ENCODE results near the gene CDH24.
"Not testable (repeated sequence)": the region's sequence is repeated elsewhere in the genome, so short reads cannot be mapped to it uniquely, and the experiment has no call there.

CDH24 gene

GRCh38 chr14:23013749-23014054 is 43.6 kb downstream of the CDH24 start:
- not testable (repeated sequence) for H3K4me1 ChIP-seq (ENCODE audit: control insufficient read depth, insufficient read depth, low read length); H3K27ac ChIP-seq (ENCODE audit: low read length); H3K9me3 ChIP-seq (ENCODE audit: control insufficient read depth in 2 of 2, low read length in 2 of 2)

GRCh38 chr14:23013054-23013748 is 44.1 kb downstream of the CDH24 start:
- no peak overlapping the region for H3K4me3 ChIP-seq (ENCODE audit: low read length in 2 of 2)
- no peaks in the 10 kb centered on the region for H3K36me3 ChIP-seq (ENCODE audit: control insufficient read depth in 2 of 2, insufficient read depth in 2 of 2, low read length in 2 of 2)
- H3K9me3 ChIP-seq (ENCODE audit: control insufficient read depth in 2 of 2, low read length in 2 of 2) = no peaks in the 10 kb centered on the region
- H3K9ac ChIP-seq (ENCODE audit: low read length in 2 of 2) = no peak overlapping the region
- no peaks in the 10 kb centered on the region for H3K4me1 ChIP-seq (ENCODE audit: control insufficient read depth, insufficient read depth, low read length)
- no peaks in the 10 kb centered on the region for H3K27me3 ChIP-seq (ENCODE audit: control insufficient read depth in 1 of 2, insufficient read depth in 2 of 2, low read length in 2 of 2)
- no peak overlapping the region for H3K27ac ChIP-seq (ENCODE audit: low read length)

More at GRCh38 chr14:23013749-23014054, 43.6 kb downstream of the CDH24 start:
- not testable (repeated sequence) for H3K4me3 ChIP-seq (ENCODE audit: low read length in 2 of 2); H3K27me3 ChIP-seq (ENCODE audit: control insufficient read depth in 1 of 2, insufficient read depth in 2 of 2, low read length in 2 of 2); H3K36me3 ChIP-seq (ENCODE audit: control insufficient read depth in 2 of 2, insufficient read depth in 2 of 2, low read length in 2 of 2); H3K9ac ChIP-seq (ENCODE audit: low read length in 2 of 2)

- Histone ChIP-seq H3K9me3 (ENCODE audit: control insufficient read depth in 2 of 2, low read length in 2 of 2) (no peaks in the 10 kb centered on the region), H3K27me3 (ENCODE audit: control insufficient read depth in 1 of 2, insufficient read depth in 2 of 2, low read length in 2 of 2) (no peaks in the 10 kb centered on the region), H3K27ac (ENCODE audit: low read length) (peak within 1 kb of the TSS; percentile 80), H3K36me3 (ENCODE audit: control insufficient read depth in 2 of 2, insufficient read depth in 2 of 2, low read length in 2 of 2) (no peaks in the 10 kb centered on the region), H3K4me1 (ENCODE audit: control insufficient read depth, insufficient read depth, low read length) (peaks cover 8% of the 10 kb centered on the region), H3K4me3 (ENCODE audit: low read length in 2 of 2) (peak within 1 kb of the TSS; percentile 77 to 83), H3K9ac (ENCODE audit: low read length in 2 of 2) (peak within 1 kb of the TSS; percentile 66 to 79)
These were observed 47.2 kb downstream of the CDH24 start, which contains the start of gene C14orf93 for GRCh38 chr14:23009939-23010726. C14orf93 (minus strand) TSS chr14:23010143; CDS start chr14:22999023, 11,120 bp downstream.

- Histone ChIP-seq H3K9me3 (ENCODE audit: control insufficient read depth in 2 of 2, low read length in 2 of 2) (no peaks in the 10 kb centered on the region), H3K36me3 (ENCODE audit: control insufficient read depth in 2 of 2, insufficient read depth in 2 of 2, low read length in 2 of 2) (no peaks in the 10 kb centered on the region), H3K4me3 (ENCODE audit: low read length in 2 of 2) (peak overlapping the region; percentile 77 to 83), H3K27me3 (ENCODE audit: control insufficient read depth in 1 of 2, insufficient read depth in 2 of 2, low read length in 2 of 2) (no peaks in the 10 kb centered on the region), H3K27ac (ENCODE audit: low read length) (no peak overlapping the region), H3K4me1 (ENCODE audit: control insufficient read depth, insufficient read depth, low read length) (peaks cover 8% of the 10 kb centered on the region), H3K9ac (ENCODE audit: low read length in 2 of 2) (peak overlapping the region in 1 of 2 donors; percentile 79)
These were observed 47.8 kb downstream of the CDH24 start for GRCh38 chr14:23009483-23009938.

GRCh38 chr14:23008831-23009230 is 48.5 kb downstream of the CDH24 start:
- Histone ChIP-seq H3K27ac (ENCODE audit: low read length) (no peak overlapping the region), H3K9ac (ENCODE audit: low read length in 2 of 2) (no peak overlapping the region), H3K27me3 (ENCODE audit: control insufficient read depth in 1 of 2, insufficient read depth in 2 of 2, low read length in 2 of 2) (no peaks in the 10 kb centered on the region), H3K9me3 (ENCODE audit: control insufficient read depth in 2 of 2, low read length in 2 of 2) (no peaks in the 10 kb centered on the region), H3K4me3 (ENCODE audit: low read length in 2 of 2) (no peak overlapping the region), H3K4me1 (ENCODE audit: control insufficient read depth, insufficient read depth, low read length) (peaks cover 8% of the 10 kb centered on the region), H3K36me3 (ENCODE audit: control insufficient read depth in 2 of 2, insufficient read depth in 2 of 2, low read length in 2 of 2) (no peaks in the 10 kb centered on the region)

- Histone ChIP-seq H3K27me3 (ENCODE audit: control insufficient read depth in 1 of 2, insufficient read depth in 2 of 2, low read length in 2 of 2) (no peaks in the 10 kb centered on the region), H3K4me3 (ENCODE audit: low read length in 2 of 2) (peak overlapping the region; percentile 88 to 89), H3K4me1 (ENCODE audit: control insufficient read depth, insufficient read depth, low read length) (peaks cover 8% of the 10 kb centered on the region), H3K36me3 (ENCODE audit: control insufficient read depth in 2 of 2, insufficient read depth in 2 of 2, low read length in 2 of 2) (no peaks in the 10 kb centered on the region), H3K9ac (ENCODE audit: low read length in 2 of 2) (peak overlapping the region; percentile 92 to 95), H3K9me3 (ENCODE audit: control insufficient read depth in 2 of 2, low read length in 2 of 2) (no peaks in the 10 kb centered on the region), H3K27ac (ENCODE audit: low read length) (peak overlapping the region; percentile 94)
These were observed 50.5 kb downstream of the CDH24 start for GRCh38 chr14:23006544-23007419.

GRCh38 chr14:23006188-23006534 is 51.2 kb downstream of the CDH24 start:
- no peaks in the 10 kb centered on the region for H3K36me3 ChIP-seq (ENCODE audit: control insufficient read depth in 2 of 2, insufficient read depth in 2 of 2, low read length in 2 of 2)
- no peaks in the 10 kb centered on the region for H3K9me3 ChIP-seq (ENCODE audit: control insufficient read depth in 2 of 2, low read length in 2 of 2)
- H3K9ac ChIP-seq (ENCODE audit: low read length in 2 of 2) = peak overlapping the region; percentile 92 to 95
- H3K27me3 ChIP-seq (ENCODE audit: control insufficient read depth in 1 of 2, insufficient read depth in 2 of 2, low read length in 2 of 2) = no peaks in the 10 kb centered on the region
- H3K4me3 ChIP-seq (ENCODE audit: low read length in 2 of 2) = peak overlapping the region; percentile 88 to 89
- H3K4me1 ChIP-seq (ENCODE audit: control insufficient read depth, insufficient read depth, low read length) = peaks cover 8% of the 10 kb centered on the region
- H3K27ac ChIP-seq (ENCODE audit: low read length) = peak overlapping the region; percentile 94

GRCh38 chr14:23005451-23006187 is 51.7 kb downstream of the CDH24 start:
- Histone ChIP-seq H3K4me3 (ENCODE audit: low read length in 2 of 2) (no peak overlapping the region), H3K9me3 (ENCODE audit: control insufficient read depth in 2 of 2, low read length in 2 of 2) (no peaks in the 10 kb centered on the region), H3K9ac (ENCODE audit: low read length in 2 of 2) (no peak overlapping the region), H3K27ac (ENCODE audit: low read length) (peak overlapping the region; percentile 94), H3K4me1 (ENCODE audit: control insufficient read depth, insufficient read depth, low read length) (peaks cover 8% of the 10 kb centered on the region), H3K36me3 (ENCODE audit: control insufficient read depth in 2 of 2, insufficient read depth in 2 of 2, low read length in 2 of 2) (no peaks in the 10 kb centered on the region), H3K27me3 (ENCODE audit: control insufficient read depth in 1 of 2, insufficient read depth in 2 of 2, low read length in 2 of 2) (no peaks in the 10 kb centered on the region)

- not testable (repeated sequence) for H3K4me3 ChIP-seq (ENCODE audit: low read length in 2 of 2); H3K27me3 ChIP-seq (ENCODE audit: control insufficient read depth in 1 of 2, insufficient read depth in 2 of 2, low read length in 2 of 2); H3K27ac ChIP-seq (ENCODE audit: low read length); H3K36me3 ChIP-seq (ENCODE audit: control insufficient read depth in 2 of 2, insufficient read depth in 2 of 2, low read length in 2 of 2); H3K9ac ChIP-seq (ENCODE audit: low read length in 2 of 2); H3K4me1 ChIP-seq (ENCODE audit: control insufficient read depth, insufficient read depth, low read length); H3K9me3 ChIP-seq (ENCODE audit: control insufficient read depth in 2 of 2, low read length in 2 of 2)
These were observed 53.0 kb downstream of the CDH24 start for GRCh38 chr14:23004274-23004673.

GRCh38 chr14:23002592-23002991 is 54.7 kb downstream of the CDH24 start:
- Histone ChIP-seq H3K4me3 (ENCODE audit: low read length in 2 of 2) (no peak overlapping the region), H3K27me3 (ENCODE audit: control insufficient read depth in 1 of 2, insufficient read depth in 2 of 2, low read length in 2 of 2) (no peaks in the 10 kb centered on the region), H3K9me3 (ENCODE audit: control insufficient read depth in 2 of 2, low read length in 2 of 2) (no peaks in the 10 kb centered on the region), H3K27ac (ENCODE audit: low read length) (no peak overlapping the region), H3K9ac (ENCODE audit: low read length in 2 of 2) (no peak overlapping the region), H3K36me3 (ENCODE audit: control insufficient read depth in 2 of 2, insufficient read depth in 2 of 2, low read length in 2 of 2) (peaks cover 3% of the 10 kb centered on the region in 2 donors), H3K4me1 (ENCODE audit: control insufficient read depth, insufficient read depth, low read length) (peaks cover 7% of the 10 kb centered on the region)

Measured in stomach smooth muscle (tissue), 2 donors.